ENCODE data around the gene RYR1. TPM values are rescaled to one million over a fixed set of nuclear protein-coding genes. Genes with fewer than 3 reads are reported as not detected.

RYR1 gene
- polyA plus RNA-seq, 1 of the 3 experiments (the other 2 are of a cell fraction) = under 0.01 TPM

DNA sequence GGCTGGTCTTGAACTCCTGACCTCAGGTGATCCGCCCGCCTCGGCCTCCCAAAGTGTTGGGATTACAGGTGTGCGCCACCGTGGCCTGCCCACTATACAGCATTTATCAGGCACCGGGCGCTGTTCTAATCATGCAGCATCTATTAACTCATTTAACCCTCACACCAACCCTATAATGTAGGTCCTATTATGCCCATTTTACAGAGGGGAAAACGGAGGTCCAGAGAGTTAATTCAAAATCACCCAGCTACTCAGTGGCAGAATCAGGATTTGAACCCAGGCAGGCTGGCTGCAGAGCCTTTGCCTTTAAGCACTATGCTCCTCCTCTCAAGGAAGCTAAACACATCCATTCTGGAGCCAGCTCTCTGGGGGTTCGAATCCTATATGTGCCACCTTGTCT, 130.0 kb downstream of the RYR1 start:
- H3K9ac ChIP-seq = no peak overlapping the region
- H4K20me1 ChIP-seq (ENCODE audit: insufficient read depth) = no peaks in the 10 kb centered on the region
- ChIA-PET POLR2A (interaction anchor here (0.7 kb wide), 1 partner anchor 79 kb away, joined by 3 read pairs; no protein-coding TSS in a partner anchor), CTCF (interaction anchor here (0.6 kb wide), 1 partner anchor 11 kb away, joined by 3 read pairs; no protein-coding TSS in a partner anchor)
- 83% methylated on average over 9 of the region's 9 CpGs for WGBS (ENCODE audit: low lambda C conversion rate)
- H3K36me3 ChIP-seq (replicated peaks in 1 of 2; ENCODE audit: control insufficient read depth in 1 of 2, insufficient read depth in 2 of 2, low read length in 1 of 2) = no peaks in the 10 kb centered on the region
- H3K9me3 ChIP-seq = no peaks in the 10 kb centered on the region
- peaks cover 12% of the 10 kb centered on the region for H3K27me3 ChIP-seq (ENCODE audit: insufficient read depth)
- no peaks in the 10 kb centered on the region for H3F3A ChIP-seq (replicated peaks; ENCODE audit: insufficient read depth)
- no peaks in the 10 kb centered on the region for H3K9me2 ChIP-seq
- H3K4me2 ChIP-seq = no peak overlapping the region
- H2AFZ ChIP-seq (ENCODE audit: low read depth) = no peak overlapping the region
- H3K4me1 ChIP-seq (ENCODE audit: control insufficient read depth in 1 of 2, insufficient read depth in 2 of 2, low read depth in 1 of 2, low read length in 1 of 2) = no peaks in the 10 kb centered on the region; a peak in 1 of 4 replicates
- TF ChIP-seq MEF2A (IDR thresholded peaks at IDR 0.05; ENCODE audit: borderline replicate concordance, low read depth) = no peak
- TF ChIP-seq GABPA (IDR thresholded peaks at IDR 0.05; ENCODE audit: low read depth) = no peak
- TF ChIP-seq ELF1 (IDR thresholded peaks at IDR 0.05) = no peak
- no peak for TF ChIP-seq POLR2AphosphoS5 (IDR thresholded peaks at IDR 0.05; ENCODE audit: low read depth, low read length)
- no peak for TF ChIP-seq EZH2phosphoT487 (IDR thresholded peaks at IDR 0.05; ENCODE audit: borderline replicate concordance, low read depth)
- no peak for TF ChIP-seq RFX5 (IDR thresholded peaks at IDR 0.05; ENCODE audit: low read length)
- no peak for TF ChIP-seq SIN3A (IDR thresholded peaks at IDR 0.05; ENCODE audit: borderline replicate concordance, low read depth, low read length)
- no peak for TF ChIP-seq TEAD4 (IDR thresholded peaks at IDR 0.05; ENCODE audit: borderline replicate concordance, insufficient read depth)
- TF ChIP-seq, protein P1, sequence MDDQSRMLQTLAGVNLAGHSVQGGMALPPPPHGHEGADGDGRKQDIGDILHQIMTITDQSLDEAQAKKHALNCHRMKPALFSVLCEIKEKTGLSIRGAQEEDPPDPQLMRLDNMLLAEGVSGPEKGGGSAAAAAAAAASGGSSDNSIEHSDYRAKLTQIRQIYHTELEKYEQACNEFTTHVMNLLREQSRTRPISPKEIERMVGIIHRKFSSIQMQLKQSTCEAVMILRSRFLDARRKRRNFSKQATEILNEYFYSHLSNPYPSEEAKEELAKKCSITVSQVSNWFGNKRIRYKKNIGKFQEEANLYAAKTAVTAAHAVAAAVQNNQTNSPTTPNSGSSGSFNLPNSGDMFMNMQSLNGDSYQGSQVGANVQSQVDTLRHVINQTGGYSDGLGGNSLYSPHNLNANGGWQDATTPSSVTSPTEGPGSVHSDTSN (IDR thresholded peaks at IDR 0.05) = no peak
- no peak for TF ChIP-seq FOSL2 (IDR thresholded peaks at IDR 0.05; ENCODE audit: borderline replicate concordance, low read depth)
- no peak for TF ChIP-seq FOXM1 (IDR thresholded peaks at IDR 0.05; ENCODE audit: low read depth)
- TF ChIP-seq SMC3 (IDR thresholded peaks at IDR 0.05; ENCODE audit: low read depth, low read length) = no peak
- TF ChIP-seq TAF1 (IDR thresholded peaks at IDR 0.05; ENCODE audit: borderline replicate concordance, low read depth, low read length) = no peak
- no peak for TF ChIP-seq RXRA (IDR thresholded peaks at IDR 0.05; ENCODE audit: borderline replicate concordance, low read depth)
- TF ChIP-seq NRF1 (IDR thresholded peaks at IDR 0.05; ENCODE audit: low read depth, low read length) = no peak
- TF ChIP-seq JUND (IDR thresholded peaks at IDR 0.05) = no peak
- DNase-seq = no peak
- H3K4me3 ChIP-seq (ENCODE audit: low read depth in 2 of 2, low read length in 1 of 2) = no peak overlapping the region
- no peak overlapping the region for H3K27ac ChIP-seq (ENCODE audit: low read depth in 2 of 2, low read length in 1 of 2)
- H3K79me2 ChIP-seq (ENCODE audit: insufficient read depth) = no peaks in the 10 kb centered on the region

DNA sequence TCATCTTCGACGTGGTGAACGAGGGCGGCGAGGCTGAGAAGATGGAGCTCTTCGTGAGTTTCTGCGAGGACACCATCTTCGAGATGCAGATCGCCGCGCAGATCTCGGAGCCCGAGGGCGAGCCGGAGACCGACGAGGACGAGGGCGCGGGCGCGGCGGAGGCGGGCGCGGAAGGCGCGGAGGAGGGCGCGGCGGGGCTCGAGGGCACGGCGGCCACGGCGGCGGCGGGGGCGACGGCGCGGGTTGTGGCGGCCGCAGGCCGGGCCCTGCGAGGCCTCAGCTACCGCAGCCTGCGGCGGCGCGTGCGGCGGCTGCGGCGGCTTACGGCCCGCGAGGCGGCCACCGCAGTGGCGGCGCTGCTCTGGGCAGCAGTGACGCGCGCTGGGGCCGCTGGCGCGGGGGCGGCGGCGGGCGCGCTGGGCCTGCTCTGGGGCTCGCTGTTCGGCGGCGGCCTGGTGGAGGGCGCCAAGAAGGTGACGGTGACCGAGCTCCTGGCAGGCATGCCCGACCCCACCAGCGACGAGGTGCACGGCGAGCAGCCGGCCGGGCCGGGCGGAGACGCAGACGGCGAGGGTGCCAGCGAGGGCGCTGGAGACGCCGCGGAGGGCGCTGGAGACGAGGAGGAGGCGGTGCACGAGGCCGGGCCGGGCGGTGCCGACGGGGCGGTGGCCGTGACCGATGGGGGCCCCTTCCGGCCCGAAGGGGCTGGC, 131.6 kb downstream of the RYR1 start:
- DNase-seq = peak; percentile 78
- no peaks in the 10 kb centered on the region for H3K4me1 ChIP-seq (ENCODE audit: control insufficient read depth in 1 of 2, insufficient read depth in 2 of 2, low read depth in 1 of 2, low read length in 1 of 2)
- H2AFZ ChIP-seq (ENCODE audit: low read depth) = no peak overlapping the region
- no peak overlapping the region for H3K9ac ChIP-seq
- H3K4me3 ChIP-seq (ENCODE audit: low read depth in 2 of 2, low read length in 1 of 2) = peak overlapping the region in 1 of 2 experiments; percentile 4; a peak in 1 of 4 replicates
- POLR2A ChIA-PET = no interaction called here
- 35% methylated on average over 50 of the region's 111 CpGs for WGBS (ENCODE audit: low lambda C conversion rate)
- no peaks in the 10 kb centered on the region for H3K9me3 ChIP-seq
- H3K4me2 ChIP-seq = no peak overlapping the region
- H4K20me1 ChIP-seq (ENCODE audit: insufficient read depth) = no peaks in the 10 kb centered on the region
- no peaks in the 10 kb centered on the region for H3F3A ChIP-seq (replicated peaks; ENCODE audit: insufficient read depth)
- no peak for TF ChIP-seq JUND (IDR thresholded peaks at IDR 0.05)
- TF ChIP-seq FOSL2 (IDR thresholded peaks at IDR 0.05; ENCODE audit: borderline replicate concordance, low read depth) = no peak
- TF ChIP-seq SIN3A (IDR thresholded peaks at IDR 0.05; ENCODE audit: borderline replicate concordance, low read depth, low read length) = no peak
- H3K9me2 ChIP-seq = no peaks in the 10 kb centered on the region
- CTCF ChIA-PET = interaction anchor here (1.0 to 1.6 kb wide), 3 partner anchors 21 to 305 kb away, joined by 3 to 6 read pairs (median 4); no protein-coding TSS in a partner anchor
- H3K27ac ChIP-seq (ENCODE audit: low read depth in 2 of 2, low read length in 1 of 2) = no peak overlapping the region
- H3K79me2 ChIP-seq (ENCODE audit: insufficient read depth) = no peaks in the 10 kb centered on the region
- H3K36me3 ChIP-seq (replicated peaks in 1 of 2; ENCODE audit: control insufficient read depth in 1 of 2, insufficient read depth in 2 of 2, low read length in 1 of 2) = no peaks in the 10 kb centered on the region
- peaks cover 12% of the 10 kb centered on the region for H3K27me3 ChIP-seq (ENCODE audit: insufficient read depth)

Measured in SK-N-SH (cell line).